ENCODE results near the gene PAK6.

PAK6 gene

GRCh38 chr15:40241269-40242212, 2.7 kb downstream of the PAK6 start:
- no peak for DNase-seq

GRCh38 chr15:40242213-40242599, 3.3 kb downstream of the PAK6 start:
- no peak for DNase-seq

- DNase-seq: peak; percentile 23
These were observed 3.7 kb downstream of the PAK6 start for GRCh38 chr15:40242601-40243000.

- DNase-seq: peak; percentile 89
These were observed 4.4 kb downstream of the PAK6 start for GRCh38 chr15:40243126-40243810.

GRCh38 chr15:40244961-40245523, 6.2 kb downstream of the PAK6 start:
- no peak for DNase-seq

DNA sequence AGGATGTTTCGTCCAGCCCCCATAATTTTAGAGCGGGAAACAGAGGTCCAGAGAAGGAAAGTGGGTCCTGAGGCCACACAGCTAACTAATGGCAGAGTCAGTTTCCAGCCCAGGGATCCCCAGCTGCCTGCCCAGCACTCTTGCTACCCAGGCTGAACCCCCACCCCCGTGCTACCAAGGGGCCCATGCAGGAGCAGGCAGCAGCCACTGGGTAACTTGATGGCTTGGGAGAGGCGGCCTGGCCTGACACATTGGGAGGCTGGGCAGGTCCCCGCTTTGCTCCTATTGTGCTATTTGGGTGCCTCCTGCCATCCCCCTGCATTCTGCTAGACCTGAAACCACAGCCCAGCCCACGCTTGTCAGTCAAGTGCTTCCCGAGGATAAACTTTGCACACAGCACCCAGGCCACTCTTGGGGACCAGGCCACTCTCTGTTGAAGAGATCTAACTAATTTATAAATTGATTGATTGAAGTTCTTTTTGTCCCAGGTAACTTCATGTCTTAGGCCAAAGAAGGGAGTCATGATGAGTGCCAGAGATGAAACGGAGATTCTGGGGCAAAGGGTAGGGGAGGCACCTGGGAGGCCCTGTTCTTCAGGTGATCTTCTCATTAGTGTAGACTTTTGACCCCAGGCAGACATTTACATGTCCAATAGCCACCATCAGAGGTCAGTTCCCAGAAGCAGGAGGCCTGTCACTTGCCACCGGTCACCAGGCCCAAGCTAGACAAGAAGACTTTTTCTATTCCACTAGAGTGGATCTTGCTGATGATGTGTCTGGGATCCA, 7.0 kb downstream of the PAK6 start:
- no peak for DNase-seq

DNA sequence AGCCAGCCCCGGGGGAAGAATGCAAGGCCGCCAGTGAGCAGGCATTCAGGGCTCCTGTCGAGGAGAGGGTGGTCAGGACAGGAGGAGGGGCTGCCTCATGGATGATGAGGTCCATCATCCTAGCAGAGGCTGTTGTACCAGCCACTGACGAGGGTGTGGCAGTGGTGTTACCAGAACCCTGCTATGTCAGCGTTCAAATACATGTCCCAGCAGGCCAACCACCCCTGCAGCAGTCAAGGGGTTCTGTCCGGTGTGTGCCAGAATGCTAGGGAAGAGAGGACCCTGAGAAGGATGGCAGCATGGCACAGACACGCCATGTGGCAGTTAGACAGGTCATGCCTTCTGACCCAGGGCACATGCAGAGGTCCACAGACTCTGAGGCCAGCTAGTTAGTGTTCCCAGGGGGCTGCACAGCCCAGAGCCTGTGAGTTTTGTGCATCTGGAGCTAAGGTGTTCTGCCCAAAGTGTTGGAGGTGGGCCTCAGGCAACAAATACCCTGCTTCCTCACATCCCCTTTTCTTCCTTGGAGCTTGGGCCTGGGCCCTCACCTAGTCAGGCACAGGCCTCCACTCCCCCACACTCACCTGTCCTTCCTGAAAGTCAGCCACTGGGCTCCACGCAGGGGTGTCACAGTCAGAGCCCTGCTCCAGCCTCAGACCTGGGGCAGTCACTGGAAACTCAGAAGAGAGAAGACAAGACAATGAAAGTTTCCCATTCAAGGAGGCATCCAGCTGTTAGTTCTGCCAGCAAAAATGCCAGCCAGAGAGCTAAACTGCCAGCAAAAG, 7.8 kb downstream of the PAK6 start:
- no peak for DNase-seq

GRCh38 chr15:40247406-40247971, 8.6 kb downstream of the PAK6 start:
- DNase-seq: peak; percentile 75

- DNase-seq: no peak
These were observed 9.3 kb downstream of the PAK6 start for GRCh38 chr15:40248006-40248783.

DNA sequence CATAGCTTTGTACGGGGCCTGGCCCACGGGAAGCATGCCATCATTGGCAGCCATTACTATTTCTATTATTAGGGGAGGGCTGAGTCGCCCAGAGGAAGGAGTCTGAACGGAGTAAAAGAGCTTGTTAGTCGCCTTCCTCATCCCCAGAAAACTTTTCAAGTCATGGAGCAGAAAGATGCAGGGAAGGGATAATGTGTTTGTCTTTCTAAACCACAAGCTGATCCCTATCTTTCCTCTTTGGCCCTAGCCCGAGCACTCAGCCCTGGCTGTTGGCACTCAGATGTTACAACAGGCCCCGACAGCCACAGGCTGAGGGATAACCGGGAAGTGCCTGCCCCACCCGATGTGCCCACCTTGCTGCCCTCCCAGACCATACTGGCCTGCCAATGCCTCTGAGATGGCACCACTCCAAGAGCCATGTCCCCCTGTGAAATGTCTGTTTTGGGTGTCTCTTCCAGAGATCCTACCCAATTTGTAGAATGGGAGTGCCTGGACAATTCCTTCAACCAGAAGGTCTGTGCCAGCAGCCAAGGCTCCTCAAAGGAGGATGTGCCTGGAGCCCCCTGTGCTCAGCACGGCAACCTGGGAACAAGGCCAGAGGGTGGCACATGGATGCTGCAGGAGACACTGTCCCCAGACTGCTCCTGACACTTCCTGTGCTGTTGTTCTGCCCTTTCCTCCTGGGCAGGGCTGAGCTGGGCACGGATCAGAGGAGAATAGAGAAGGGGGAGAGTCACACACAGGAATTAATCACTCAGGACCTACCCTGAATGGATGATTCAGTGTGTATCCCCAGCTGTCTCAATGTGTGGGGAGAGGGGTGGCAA, 10.8 kb downstream of the PAK6 start:
- DNase-seq: peak; percentile 43

- no peak for DNase-seq
These were observed 11.4 kb downstream of the PAK6 start for GRCh38 chr15:40250304-40250656.

GRCh38 chr15:40250771-40251483, 12.1 kb downstream of the PAK6 start:
- DNase-seq: no peak

DNA sequence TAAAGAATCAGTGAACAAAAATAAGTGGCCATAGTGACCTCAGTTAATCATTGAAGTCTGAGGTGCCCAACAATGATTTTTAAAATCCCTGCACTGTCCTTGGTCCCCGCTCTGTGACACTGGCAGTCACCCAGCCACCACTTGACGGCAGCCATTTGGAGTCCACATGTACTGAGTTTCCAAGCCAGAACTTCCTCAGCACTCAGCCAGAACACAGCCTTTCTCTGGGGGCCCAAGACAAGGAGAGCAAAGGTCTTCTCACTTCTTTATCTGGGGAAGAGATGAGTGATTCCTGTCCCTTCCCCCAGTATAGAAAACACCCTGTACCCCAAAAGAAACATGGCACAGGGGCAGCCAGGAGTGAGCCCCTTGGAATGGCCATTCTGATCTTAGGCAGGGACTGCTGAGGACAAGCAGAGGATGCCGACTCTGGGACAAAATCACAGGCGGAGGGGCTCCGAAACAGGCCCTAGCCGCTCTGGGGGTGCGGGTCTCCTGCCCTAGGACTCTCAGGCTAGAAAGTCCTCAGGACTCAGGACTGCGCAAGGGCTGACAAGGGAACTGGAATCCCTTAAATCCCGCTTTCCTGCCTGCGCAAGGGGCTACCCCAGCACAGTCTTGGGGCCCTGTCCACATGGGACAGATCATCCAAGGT, 12.8 kb downstream of the PAK6 start:
- no peak for DNase-seq

DNA sequence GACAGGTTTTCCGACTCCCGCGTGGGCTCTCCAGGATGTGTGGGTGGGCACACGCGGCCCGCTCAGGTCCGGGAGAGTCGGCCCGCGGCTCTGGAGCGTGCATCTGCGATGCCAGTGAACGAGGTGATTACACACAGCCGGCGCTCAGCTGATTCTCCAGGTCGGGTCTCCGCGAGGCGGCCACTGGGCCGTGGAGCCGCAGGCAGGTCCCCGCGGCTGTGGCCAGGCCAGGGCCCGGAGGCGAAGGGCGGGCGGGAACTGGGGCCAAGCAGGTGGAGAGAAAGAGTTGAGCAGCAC, 13.2 kb downstream of the PAK6 start:
- DNase-seq: no peak

GRCh38 chr15:40252438-40253166, 13.7 kb downstream of the PAK6 start:
- peak; percentile 47 for DNase-seq

DNA sequence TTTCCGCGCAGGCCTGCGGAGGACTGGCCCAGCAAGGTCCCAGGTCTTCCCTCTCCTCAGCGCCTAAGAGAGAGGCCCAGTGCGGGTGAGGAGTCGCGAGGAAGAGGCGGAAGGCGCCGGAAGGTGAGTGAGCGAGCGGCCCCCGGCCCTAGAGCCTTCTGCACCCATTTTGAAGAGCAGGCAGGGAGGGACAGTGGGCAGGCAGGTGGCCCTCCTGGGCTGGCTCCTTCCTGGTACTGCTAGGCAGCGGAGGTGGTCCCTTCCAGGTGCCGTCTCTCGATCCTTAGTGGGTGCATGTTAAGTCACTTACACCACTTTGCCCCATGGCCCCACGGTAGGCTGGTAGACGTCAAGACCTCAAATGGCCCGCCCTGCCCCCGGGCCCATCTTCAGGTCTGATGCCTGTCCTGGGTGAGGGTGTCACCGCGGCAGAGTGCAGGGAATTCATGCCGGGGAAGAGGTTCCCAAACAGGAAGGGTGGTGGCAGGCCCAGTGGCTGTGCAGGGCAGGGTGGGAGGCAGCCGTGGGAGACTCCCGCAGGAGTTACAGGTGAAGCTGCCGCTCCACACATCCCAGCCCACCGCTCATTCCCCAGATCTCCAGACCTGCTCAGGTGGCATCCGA, 14.4 kb downstream of the PAK6 start:
- no peak for DNase-seq

DNA sequence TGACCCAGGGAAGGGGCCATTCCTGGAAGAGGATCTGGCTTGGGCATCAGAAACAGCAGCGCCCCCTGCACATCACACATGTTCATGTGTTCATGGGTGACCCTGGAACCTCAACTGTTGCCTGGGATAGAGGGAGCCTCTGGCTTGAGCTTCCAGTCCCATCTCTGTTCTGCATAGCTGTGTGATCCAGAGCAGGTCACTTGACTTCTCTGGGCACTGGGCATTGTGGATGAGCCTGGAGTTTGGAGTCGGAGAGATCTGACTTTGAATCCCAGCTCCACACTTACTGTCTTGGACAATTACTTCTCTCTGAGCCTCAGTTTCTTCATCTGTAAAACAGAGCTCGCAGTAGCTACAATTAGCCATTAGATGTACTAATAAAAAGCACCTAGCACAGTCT, 15.6 kb downstream of the PAK6 start:
- no peak for DNase-seq

- no peak for DNase-seq
These were observed 16.2 kb downstream of the PAK6 start for GRCh38 chr15:40255033-40255432.

Measured in hematopoietic multipotent progenitor cell treated with erythropoietin and hydrocortisone succinate and interleukin-3 and kit ligand, for 6 days (in vitro differentiated cells).